HK-2 (cell line): ENCODE data around the gene UBXN2A.
A peak's percentile ranks its signal among the peaks of the same experiment; 100 is the strongest.

Source experiments
- DNase-seq: peaks from one replicate; pipeline ENCODE4 v3.0.0-alpha.2; 2018; ENCODE audit not compliant: unreplicated experiment

The UBXN2A gene

DNA sequence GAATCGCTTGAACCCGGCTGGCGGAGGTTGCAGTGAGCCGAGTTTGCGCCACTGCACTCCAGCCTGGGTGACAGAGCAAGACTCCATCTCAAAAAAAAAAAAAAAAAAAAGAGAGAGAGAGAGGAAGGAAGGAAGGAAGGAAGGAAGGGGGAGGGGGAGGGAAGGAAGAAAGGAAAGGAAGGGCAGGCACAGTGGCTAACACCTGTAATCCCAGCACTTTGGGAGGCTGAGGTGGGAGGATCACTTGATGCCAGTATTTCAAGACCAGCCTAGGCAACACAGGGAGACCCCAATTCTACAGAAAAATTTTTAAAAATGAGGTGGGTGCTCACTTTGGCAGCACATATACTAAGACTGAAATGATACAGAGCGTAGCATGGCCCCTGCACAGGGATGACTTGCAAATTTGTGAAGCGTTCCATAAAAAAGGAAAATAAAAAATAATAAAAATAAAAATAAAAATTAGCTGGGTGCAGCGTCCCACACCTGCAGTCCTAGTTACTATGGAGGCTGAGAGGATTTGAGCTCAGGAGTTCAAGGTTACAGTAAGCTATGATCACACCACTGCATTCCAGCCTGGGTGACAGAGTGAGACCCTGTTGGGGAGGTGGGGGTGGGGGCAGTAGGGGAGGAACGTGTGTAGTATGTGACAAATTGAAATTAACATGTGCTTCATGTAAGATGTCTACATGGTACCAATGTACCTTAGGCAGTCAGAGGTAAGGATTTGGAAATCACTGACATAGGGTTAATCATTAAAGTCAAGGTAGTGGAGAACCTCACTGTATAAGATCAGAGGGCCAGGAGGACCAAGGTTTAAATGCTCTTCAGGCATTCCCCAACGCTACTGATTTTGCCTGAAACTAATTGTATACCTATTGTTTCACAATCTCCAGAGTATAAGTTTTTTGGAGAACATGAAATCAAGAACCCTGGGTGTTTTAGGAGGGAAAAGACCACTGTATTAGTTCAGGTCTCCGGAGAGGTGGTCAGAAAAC lies 105.5 kb downstream of the UBXN2A start:
- no peak for DNase-seq

DNA sequence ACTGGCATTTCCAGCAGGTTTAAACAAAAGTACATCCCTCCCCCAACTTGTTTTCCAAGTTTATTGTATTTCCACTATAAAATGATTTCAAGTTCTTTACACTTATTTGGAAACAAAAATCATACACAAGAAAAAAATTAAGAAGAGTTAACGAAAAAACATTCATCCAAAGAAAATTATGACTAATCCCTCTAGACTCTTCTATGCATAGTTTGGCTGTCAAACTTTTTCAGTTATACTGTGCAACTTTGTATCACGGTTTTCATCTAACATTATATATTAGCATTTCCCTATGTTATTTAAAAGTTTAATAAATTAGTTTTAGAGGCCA lies 106.3 kb downstream of the UBXN2A start:
- DNase-seq, result no peak

DNA sequence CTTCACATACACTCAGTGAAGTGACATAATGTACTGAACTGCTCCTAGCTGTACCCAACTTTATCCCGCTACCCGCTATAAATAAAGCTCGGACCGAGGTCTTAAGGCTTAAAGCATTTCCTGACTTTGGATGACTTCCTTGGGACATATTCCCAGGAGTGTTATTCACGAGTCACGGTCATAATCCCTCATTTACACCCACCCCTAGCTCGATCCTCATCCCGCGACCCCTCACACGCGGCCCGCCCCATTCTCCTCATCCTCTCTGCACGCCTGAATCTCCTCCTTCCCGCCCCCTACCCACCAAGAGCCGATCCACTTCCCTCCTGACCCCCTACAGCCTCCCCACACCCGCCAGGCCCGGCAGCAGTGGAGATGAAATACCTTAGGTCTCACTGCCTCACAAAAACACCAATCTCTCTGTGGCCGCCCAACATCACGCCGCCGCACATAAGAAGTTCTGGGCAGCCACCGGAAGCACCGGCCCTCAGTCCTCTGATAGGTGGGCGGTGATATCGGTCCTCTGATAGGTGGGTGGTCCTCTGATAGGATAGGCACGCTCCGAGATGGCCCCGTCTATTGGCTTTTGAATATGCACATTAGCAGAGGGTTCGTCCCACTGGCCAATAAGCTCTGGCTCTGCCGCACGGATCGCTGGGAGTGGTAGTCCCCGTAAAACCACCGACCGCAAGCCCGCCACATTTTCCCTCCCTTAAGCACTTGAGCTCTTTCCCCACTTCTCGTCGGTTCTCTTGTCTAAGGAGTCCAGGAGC lies 106.9 kb downstream of the UBXN2A start, which contains the start of gene WDCP:
Gene WDCP, minus strand, starts transcription at position 462 of the 773 bp plus-strand sequence. CDS start 7,897 bp downstream, outside the sequence.
- DNase-seq, result peak; percentile 96

DNA sequence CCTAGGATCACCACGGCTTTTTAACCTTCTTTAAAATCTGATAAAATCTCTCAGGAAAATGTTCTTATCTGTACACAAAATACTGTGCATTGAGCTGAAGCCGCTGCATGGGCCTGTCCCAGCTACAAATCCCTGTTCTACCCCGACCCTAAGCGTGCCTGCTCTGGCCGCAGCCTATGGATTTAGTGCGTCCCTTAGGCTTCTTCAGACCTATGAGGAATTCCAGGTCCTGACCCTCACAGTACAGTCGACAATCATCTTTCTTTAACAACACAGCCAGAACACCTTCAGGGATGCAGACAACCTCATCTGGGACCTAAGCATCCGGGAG lies 107.4 kb downstream of the UBXN2A start:
- DNase-seq, result no peak

DNA sequence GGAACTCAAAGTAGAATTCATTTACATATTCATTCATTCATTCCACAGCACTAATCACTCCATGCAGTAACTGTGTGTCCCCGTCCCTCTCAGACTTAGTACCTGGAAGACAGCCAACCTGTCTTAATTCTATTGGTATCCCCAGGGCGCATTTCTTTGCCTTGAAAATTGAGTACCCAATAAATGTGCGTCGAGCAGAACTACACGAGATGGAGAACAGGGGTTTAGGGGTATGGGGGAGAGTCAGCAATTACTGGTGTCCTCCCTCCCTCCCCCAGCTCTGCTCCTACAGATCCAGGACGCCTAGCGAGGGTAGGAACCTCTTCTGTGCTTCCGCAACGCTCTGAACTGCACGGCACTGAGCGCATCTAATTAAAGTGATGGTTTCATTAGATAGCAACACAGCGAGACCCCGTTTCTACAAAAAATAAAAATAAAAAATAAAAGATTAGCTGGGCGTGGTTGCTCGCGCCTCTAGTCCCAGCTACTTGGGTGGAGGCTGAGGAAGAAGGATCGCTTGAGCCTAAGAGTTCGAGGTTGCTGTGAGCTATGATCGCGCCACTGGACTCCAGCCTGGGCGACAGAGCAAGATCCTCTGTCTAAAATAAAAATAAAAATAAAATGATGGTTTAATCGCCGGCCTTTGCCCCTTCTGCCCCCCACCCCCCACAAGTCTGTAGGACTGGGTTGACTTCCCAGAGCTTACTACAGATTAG lies 108.7 kb downstream of the UBXN2A start:
- DNase-seq, result no peak

DNA sequence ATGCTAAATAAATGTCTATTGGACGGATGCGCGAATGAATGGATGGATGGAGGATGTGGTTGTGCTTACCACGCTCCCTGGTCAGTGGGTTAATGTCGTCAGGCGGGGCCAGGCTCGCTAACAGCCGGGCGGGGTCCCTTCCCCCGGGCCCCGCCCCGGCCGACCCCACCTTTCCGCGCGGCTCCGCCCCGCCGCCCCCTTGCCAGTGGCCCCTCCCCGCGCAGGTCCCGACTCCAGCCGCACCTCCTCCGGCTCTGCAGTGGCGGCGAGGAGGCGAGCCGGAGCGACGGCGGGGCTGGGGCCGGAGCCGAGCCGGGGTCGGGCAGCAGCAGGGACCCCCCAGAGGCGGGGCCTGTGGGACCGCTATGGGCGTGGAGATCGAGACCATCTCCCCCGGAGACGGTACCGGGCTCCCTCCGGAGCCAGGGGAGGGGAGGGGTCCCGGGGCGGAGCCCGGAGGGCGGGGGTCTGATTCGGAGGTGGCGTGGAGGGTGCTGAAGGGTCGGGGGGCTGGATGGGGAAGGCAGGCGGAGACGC lies 109.3 kb downstream of the UBXN2A start, which contains the start of gene FKBP1B:
Gene FKBP1B, plus strand, starts transcription at position 257 of the 537 bp plus-strand sequence. Its CDS starts 109 bp downstream, at position 366.
- DNase-seq, result peak; percentile 38

DNA sequence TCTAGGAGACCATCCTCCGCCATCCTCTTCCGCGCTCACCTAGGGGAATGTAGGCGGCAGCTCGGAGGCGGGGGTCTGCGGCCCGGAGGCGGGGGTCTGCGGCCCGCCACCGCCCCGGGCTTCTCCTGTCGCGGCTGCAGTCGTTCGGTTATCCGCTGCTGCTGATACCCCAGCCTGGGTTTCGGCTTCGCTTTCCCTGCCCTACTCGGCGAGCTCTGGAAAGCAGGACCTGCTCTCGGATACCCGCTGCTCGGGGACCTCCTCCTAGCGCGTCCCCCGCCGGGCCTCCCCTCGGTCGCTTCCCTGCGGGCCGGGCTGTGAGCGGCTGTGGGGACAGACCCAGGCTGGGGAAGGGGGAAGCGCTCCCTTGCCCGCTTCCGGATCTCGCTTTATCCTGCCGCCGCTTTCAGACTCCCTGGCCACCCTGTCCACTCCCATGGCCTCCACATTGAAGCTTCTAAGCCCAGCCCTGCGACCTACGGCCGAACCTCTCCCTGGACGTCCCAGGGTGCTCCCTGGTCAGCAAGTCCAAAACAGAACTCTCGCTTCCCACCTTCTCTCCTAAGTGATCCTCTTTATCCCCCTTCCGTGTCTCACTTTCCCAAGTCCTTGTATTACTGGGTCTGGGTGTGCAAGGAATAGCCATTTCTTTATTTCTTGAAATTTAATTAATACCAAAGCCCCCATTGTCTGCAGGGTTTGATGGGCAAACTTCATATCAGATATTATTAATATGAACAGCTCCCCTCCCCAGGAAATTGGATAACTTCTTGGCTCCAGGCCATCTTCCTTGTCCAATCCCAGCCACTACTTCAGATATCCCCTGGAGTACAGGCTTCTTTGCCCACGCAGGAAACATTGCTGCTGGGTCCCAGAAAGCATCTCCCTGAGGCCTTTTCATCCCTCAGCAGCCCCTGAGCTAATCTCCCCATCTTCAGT lies 110.0 kb downstream of the UBXN2A start:
- DNase-seq, result no peak

DNA sequence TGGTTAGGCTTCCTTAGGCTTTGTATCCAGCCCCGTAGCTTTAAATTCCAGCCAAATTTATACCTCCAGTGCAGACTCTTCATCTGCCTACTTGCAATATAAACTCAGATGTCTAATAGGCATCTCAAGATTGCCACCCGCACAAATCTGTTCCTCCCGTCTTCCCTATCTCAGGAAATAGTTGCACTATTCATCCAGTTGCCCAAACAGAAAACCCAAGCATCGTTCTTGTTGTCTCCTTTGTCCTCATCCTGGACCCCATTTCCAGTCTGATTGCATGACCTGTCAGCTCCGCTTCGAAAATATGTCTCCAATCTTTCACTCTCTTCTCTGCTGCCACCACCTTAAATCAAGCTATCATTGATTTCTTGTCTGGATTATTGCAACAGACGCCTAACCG lies 111.6 kb downstream of the UBXN2A start:
- no peak for DNase-seq

DNA sequence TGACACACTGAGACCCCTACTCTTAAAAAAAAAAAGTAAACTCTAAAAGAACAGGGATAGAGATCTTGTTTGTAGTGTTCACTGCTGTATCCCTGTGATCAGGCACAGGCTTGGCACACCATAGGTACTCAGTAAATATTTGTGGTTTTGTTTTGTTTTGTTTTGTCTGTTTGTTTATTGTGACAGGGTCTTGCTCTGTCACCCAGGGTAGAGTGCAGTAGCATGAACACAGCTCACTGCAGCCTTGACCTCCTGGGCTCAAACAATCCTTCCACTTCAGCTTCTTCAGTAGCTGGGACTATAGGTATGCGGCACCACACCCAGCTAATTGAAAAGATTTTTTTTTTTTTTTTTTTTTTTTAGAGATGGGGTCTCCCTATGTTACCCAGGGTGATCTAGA lies 112.7 kb downstream of the UBXN2A start:
- DNase-seq, result no peak
